Liver (tissue), 3 donors: ENCODE data around the gene ACVR1.

Source experiments
- CTCF ChIP-seq: fragments of 150-350 bp; IDR thresholded peaks from 2 replicates; pipeline ENCODE4 v1.5.1; 2017; ENCODE audit warnings: improper control_type of control experiment, low read depth, low read length; ENCODE audit not compliant: missing input control
- EGR1 ChIP-seq, 2 donors: IDR thresholded peaks; 2 replicates each; pipeline ENCODE4 v1.6.1; 2016 to 2018; ENCODE audit warnings: antibody characterized with exemption in 2 of 2, low read depth in 2 of 2
- FOXA2 ChIP-seq: IDR thresholded peaks from 2 replicates; pipeline ENCODE4 v1.6.1; 2016; ENCODE audit warnings: antibody characterized with exemption
- GABPA ChIP-seq, 2 donors: IDR thresholded peaks in 1 of 2; conservative IDR thresholded peaks in 1 of 2; 2 replicates each; pipeline ENCODE4 v1.6.1; 2016; ENCODE audit warnings: antibody characterized with exemption in 2 of 2, mild to moderate bottlenecking in 1 of 2, moderate library complexity in 1 of 2
- HNF4G ChIP-seq: IDR thresholded peaks from 2 replicates; pipeline ENCODE4 v1.6.1; 2016; ENCODE audit warnings: antibody characterized with exemption
- RAD21 ChIP-seq, 2 donors: IDR thresholded peaks; 2 replicates each; pipeline ENCODE4 v1.6.1; 2016; ENCODE audit warnings: antibody characterized with exemption in 2 of 2, mild to moderate bottlenecking in 2 of 2
- REST ChIP-seq: IDR thresholded peaks from 2 replicates; pipeline ENCODE4 v1.6.1; 2016; ENCODE audit warnings: antibody characterized with exemption, mild to moderate bottlenecking
- RXRA ChIP-seq, 2 donors: IDR thresholded peaks; 2 replicates each; pipeline ENCODE4 v1.6.1; 2017 to 2018; ENCODE audit warnings: antibody characterized with exemption in 2 of 2, mild to moderate bottlenecking in 1 of 2
- SP1 ChIP-seq: IDR thresholded peaks from 2 replicates; pipeline ENCODE4 v1.6.1; 2018; ENCODE audit warnings: antibody characterized with exemption, mild to moderate bottlenecking
- TAF1 ChIP-seq: conservative IDR thresholded peaks from 2 replicates; pipeline ENCODE4 v1.6.1; 2016; ENCODE audit warnings: antibody characterized with exemption, mild to moderate bottlenecking
- YY1 ChIP-seq: IDR thresholded peaks from 2 replicates; pipeline ENCODE4 v1.6.1; 2016; ENCODE audit warnings: antibody characterized with exemption, mild to moderate bottlenecking
- TF ChIP-seq, protein P1 (sequence below): IDR thresholded peaks from 2 replicates; pipeline ENCODE4 v1.6.1; 2016; ENCODE audit warnings: antibody characterized with exemption
- TF ChIP-seq, protein P2 (sequence below): IDR thresholded peaks from 2 replicates; pipeline ENCODE4 v1.6.1; 2016; ENCODE audit warnings: antibody characterized with exemption
- donor health status: healthy.
- donor health status: healthy.

- no peak for TF ChIP-seq CTCF
- TF ChIP-seq REST = no peak
- TF ChIP-seq, protein P1, sequence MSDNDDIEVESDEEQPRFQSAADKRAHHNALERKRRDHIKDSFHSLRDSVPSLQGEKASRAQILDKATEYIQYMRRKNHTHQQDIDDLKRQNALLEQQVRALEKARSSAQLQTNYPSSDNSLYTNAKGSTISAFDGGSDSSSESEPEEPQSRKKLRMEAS = no peak
- no peak for TF ChIP-seq FOXA2
- no peak for TF ChIP-seq TAF1
- TF ChIP-seq, protein P2, sequence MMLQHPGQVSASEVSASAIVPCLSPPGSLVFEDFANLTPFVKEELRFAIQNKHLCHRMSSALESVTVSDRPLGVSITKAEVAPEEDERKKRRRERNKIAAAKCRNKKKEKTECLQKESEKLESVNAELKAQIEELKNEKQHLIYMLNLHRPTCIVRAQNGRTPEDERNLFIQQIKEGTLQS = no peak
- no peak for TF ChIP-seq SP1
- TF ChIP-seq EGR1 (IDR thresholded peaks at IDR 0.05; ENCODE audit: low read depth in 2 of 2) = no peak
- no peak for TF ChIP-seq RAD21 (IDR thresholded peaks at IDR 0.05)
- no peak for TF ChIP-seq GABPA (IDR thresholded peaks at IDR 0.05 in 1 of 2, conservative IDR thresholded peaks at IDR 0.05 in 1 of 2)
- TF ChIP-seq HNF4G = no peak
- TF ChIP-seq RXRA (IDR thresholded peaks at IDR 0.05) = no peak
- TF ChIP-seq YY1 = no peak
Observed at GRCh38 chr2:157696036-157696435, 180.1 kb downstream of the ACVR1 start.
